NCI-H2227 (cell line): Measurements from ENCODE around the gene POLR2F.

Source experiments
- DNase-seq: peaks from one replicate; lab custom pipeline; 2025; ENCODE audit not compliant: unreplicated experiment; lab: John Stamatoyannopoulos, UW

Gene POLR2F

GRCh38 chr22:37953437-37954179 lies at the start of gene POLR2F, which contains the start of gene C22orf23:
Gene POLR2F, plus strand, starts transcription at chr22:37953699. Its CDS starts 89 bp downstream, at chr22:37953788.
Gene C22orf23, minus strand, starts transcription at chr22:37953601. Its CDS starts 452 bp downstream, at chr22:37953149.
- peak; percentile 95 for DNase-seq

GRCh38 chr22:37904572-37905533 lies 48.6 kb upstream of the POLR2F start:
- no peak for DNase-seq

GRCh38 chr22:37905534-37906363 lies 47.8 kb upstream of the POLR2F start, which contains the start of gene MICALL1:
Gene MICALL1, plus strand, starts transcription at chr22:37906297. Its CDS starts 126 bp downstream, at chr22:37906423.
- DNase-seq, result peak; percentile 65

GRCh38 chr22:37906364-37907008 lies 47.0 kb upstream of the POLR2F start:
- DNase-seq, result no peak

GRCh38 chr22:37907036-37907954 lies 46.2 kb upstream of the POLR2F start:
- DNase-seq, result no peak

GRCh38 chr22:37909766-37910165 lies 43.7 kb upstream of the POLR2F start:
- DNase-seq, result no peak

GRCh38 chr22:37910890-37911672 lies 42.4 kb upstream of the POLR2F start:
- DNase-seq, result no peak

- no peak for DNase-seq
Observed at GRCh38 chr22:37911697-37912096, 41.8 kb upstream of the POLR2F start.

GRCh38 chr22:37912171-37912570 lies 41.3 kb upstream of the POLR2F start:
- no peak for DNase-seq

- no peak for DNase-seq
Observed at GRCh38 chr22:37913233-37913721, 40.2 kb upstream of the POLR2F start.

GRCh38 chr22:37916311-37916710 lies 37.2 kb upstream of the POLR2F start:
- DNase-seq, result no peak

GRCh38 chr22:37917874-37918548 lies 35.5 kb upstream of the POLR2F start:
- no peak for DNase-seq

- DNase-seq, result no peak
Observed at GRCh38 chr22:37918580-37919270, 34.8 kb upstream of the POLR2F start.

- no peak for DNase-seq
Observed at GRCh38 chr22:37920126-37920525, 33.4 kb upstream of the POLR2F start.

GRCh38 chr22:37922191-37922590 lies 31.3 kb upstream of the POLR2F start:
- DNase-seq, result no peak

GRCh38 chr22:37923927-37924326 lies 29.6 kb upstream of the POLR2F start:
- DNase-seq, result no peak

- no peak for DNase-seq
Observed at GRCh38 chr22:37924386-37925065, 29.0 kb upstream of the POLR2F start.
